SK-N-SH (cell line): ENCODE data around the gene TBC1D5. TPM values are rescaled to one million over a fixed set of nuclear protein-coding genes. Genes with fewer than 3 reads are reported as not detected.

Source experiments
- CTCF ChIA-PET: fragments of 300-600, 350-600 bp; formaldehyde crosslinking; extraction: SDS; loops from one replicate; lab custom pipeline; 2021; lab: Yijun Ruan, JAX
- POLR2A ChIA-PET: fragments of 350-600 bp; sonication (Branson Sonifier 250); formaldehyde crosslinking; extraction: SDS; loops from one replicate; lab custom pipeline; 2020; ENCODE audit warnings: antibody characterized with exemption, inconsistent platforms; lab: Yijun Ruan, JAX
- DNase-seq: peaks from one replicate; pipeline ENCODE4 v3.0.0; 2012
- H2AFZ ChIP-seq: fragments of 200-600 bp; sonication (generic); 2 replicates; pipeline ENCODE4 v1.8.1; 2016; ENCODE audit warnings: antibody characterized with exemption, mild to moderate bottlenecking, low read depth
- H3F3A ChIP-seq: fragments of 200-600 bp; sonication (generic); replicated peaks from 2 replicates; pipeline ENCODE3; 2016; ENCODE audit warnings: antibody characterized with exemption, mild to moderate bottlenecking; ENCODE audit not compliant: insufficient read depth
- H3K27ac ChIP-seq, 2 experiments: fragments of 200-500 bp in 1 of 2; fragments of 200-600 bp in 1 of 2; sonication (Bioruptor generic) in 1 of 2; sonication (generic), shearing (Covaris generic) in 1 of 2; 2 replicates each; pipeline versions ENCODE4 v1.5.1 to v1.6.1; 2014 to 2016; ENCODE audit warnings: low read depth in 2 of 2, inconsistent platforms in 1 of 2, low read length in 1 of 2, mild to moderate bottlenecking in 1 of 2, mixed read lengths in 1 of 2
- H3K27me3 ChIP-seq: fragments of 200-600 bp; sonication (generic), shearing (Covaris generic); 2 replicates; pipeline ENCODE4 v1.6.1; 2016; ENCODE audit warnings: mixed run types; ENCODE audit not compliant: insufficient read depth
- H3K36me3 ChIP-seq, 2 experiments: fragments of 200-500 bp in 1 of 2; fragments of 200-600 bp in 1 of 2; sonication (Bioruptor generic) in 1 of 2; sonication (generic) in 1 of 2; replicated peaks in 1 of 2; 2 replicates each; pipeline versions ENCODE3 to v1.5.1; 2014 to 2016; ENCODE audit warnings: low read length in 1 of 2, mild to moderate bottlenecking in 1 of 2; ENCODE audit not compliant: insufficient read depth in 2 of 2, control insufficient read depth in 1 of 2
- H3K4me1 ChIP-seq, 2 experiments: fragments of 200-500 bp in 1 of 2; fragments of 200-600 bp in 1 of 2; sonication (Bioruptor generic) in 1 of 2; sonication (generic), shearing (Covaris generic) in 1 of 2; 2 replicates each; pipeline versions ENCODE4 v1.5.1 to v1.6.1; 2014 to 2016; ENCODE audit warnings: low read depth in 1 of 2, low read length in 1 of 2, mixed run types in 1 of 2; ENCODE audit not compliant: insufficient read depth in 2 of 2, control insufficient read depth in 1 of 2
- H3K4me2 ChIP-seq: fragments of 200-600 bp; sonication (generic), shearing (Covaris generic); 2 replicates; pipeline ENCODE4 v1.6.1; 2017; ENCODE audit warnings: mixed run types
- H3K4me3 ChIP-seq, 2 experiments: fragments of 200-500 bp in 1 of 2; fragments of 200-600 bp in 1 of 2; sonication (Bioruptor generic) in 1 of 2; sonication (generic), shearing (Covaris generic) in 1 of 2; 2 replicates each; pipeline versions ENCODE4 v1.5.1 to v1.8.1; 2014 to 2016; ENCODE audit warnings: low read depth in 2 of 2, inconsistent platforms in 1 of 2, low read length in 1 of 2, mild to moderate bottlenecking in 1 of 2, mixed read lengths in 1 of 2, moderate library complexity in 1 of 2
- H3K79me2 ChIP-seq: fragments of 200-600 bp; sonication (generic); 2 replicates; pipeline ENCODE4 v1.8.1; 2017; ENCODE audit warnings: mild to moderate bottlenecking; ENCODE audit not compliant: insufficient read depth
- H3K9ac ChIP-seq: fragments of 200-600 bp; sonication (generic); 2 replicates; pipeline ENCODE4 v1.6.1; 2017; ENCODE audit warnings: mixed run types
- H3K9me2 ChIP-seq: fragments of 200-600 bp; sonication (generic); 2 replicates; pipeline ENCODE4 v1.6.1; 2017; ENCODE audit warnings: mixed run types
- H3K9me3 ChIP-seq: fragments of 200-600 bp; sonication (generic); 2 replicates; pipeline ENCODE4 v1.6.1; 2017; ENCODE audit warnings: mixed run types, mild to moderate bottlenecking, moderate library complexity
- H4K20me1 ChIP-seq: fragments of 200-600 bp; sonication (generic); 2 replicates; pipeline ENCODE4 v1.6.1; 2017; ENCODE audit warnings: mild to moderate bottlenecking, mixed run types; ENCODE audit not compliant: insufficient read depth
- CHD2 ChIP-seq: fragments of 150-350 bp; IDR thresholded peaks from 2 replicates; pipeline ENCODE4 v1.6.1; 2018; ENCODE audit warnings: low read length; ENCODE audit not compliant: partially characterized antibody
- FOSL2 ChIP-seq: IDR thresholded peaks from 2 replicates; pipeline ENCODE4 v1.4.0; 2012; ENCODE audit warnings: low read depth, mild to moderate bottlenecking, moderate library complexity, borderline replicate concordance
- FOXM1 ChIP-seq: IDR thresholded peaks from 2 replicates; pipeline ENCODE4 v1.4.0; 2012; ENCODE audit warnings: low read depth, mild to moderate bottlenecking
- GATA2 ChIP-seq: sonication (generic); formaldehyde crosslinking; IDR thresholded peaks from 2 replicates; pipeline ENCODE4 v1.5.0; 2020; ENCODE audit warnings: mild to moderate bottlenecking, missing genetic modification reagents
- IRF3 ChIP-seq: fragments of 150-350 bp; IDR thresholded peaks from 2 replicates; pipeline ENCODE4 v1.6.1; 2016; ENCODE audit warnings: mild to moderate bottlenecking, low read depth, low read length
- NFIC ChIP-seq: IDR thresholded peaks from 2 replicates; pipeline ENCODE4 v1.4.0; 2012; ENCODE audit warnings: borderline replicate concordance
- PBX3 ChIP-seq: IDR thresholded peaks from 2 replicates; pipeline ENCODE4; 2012
- RCOR1 ChIP-seq: fragments of 150-350 bp; IDR thresholded peaks from 2 replicates; pipeline ENCODE4 v1.6.1; 2017; ENCODE audit warnings: antibody characterized with exemption, low read length
- REST ChIP-seq: IDR thresholded peaks from 2 replicates; pipeline ENCODE4 v1.6.1; 2012; ENCODE audit warnings: mild to moderate bottlenecking, low read depth, low read length, moderate library complexity
- SIN3A ChIP-seq: IDR thresholded peaks from 2 replicates; pipeline ENCODE4 v1.6.1; 2012; ENCODE audit warnings: low read depth, mild to moderate bottlenecking, low read length, moderate library complexity, borderline replicate concordance
- SMC3 ChIP-seq: IDR thresholded peaks from 2 replicates; pipeline ENCODE4 v1.6.1; 2012; ENCODE audit warnings: low read depth, low read length, improper control_type of control experiment
- TAF1 ChIP-seq: IDR thresholded peaks from 2 replicates; pipeline ENCODE4 v1.6.1; 2012; ENCODE audit warnings: low read depth, mild to moderate bottlenecking, low read length, moderate library complexity, borderline replicate concordance
- TCF12 ChIP-seq: IDR thresholded peaks from 2 replicates; pipeline ENCODE4 v1.4.0; 2012
- TEAD4 ChIP-seq: IDR thresholded peaks from 2 replicates; pipeline ENCODE4 v1.4.0; 2012; ENCODE audit warnings: mild to moderate bottlenecking, borderline replicate concordance; ENCODE audit not compliant: insufficient read depth
- USF2 ChIP-seq: fragments of 150-350 bp; IDR thresholded peaks from 2 replicates; pipeline ENCODE4 v1.6.1; 2017; ENCODE audit warnings: antibody characterized with exemption, low read length, low read depth, borderline replicate concordance
- YY1 ChIP-seq: IDR thresholded peaks from 2 replicates; pipeline ENCODE4 v1.4.0; 2012; ENCODE audit warnings: low read depth, mild to moderate bottlenecking
- WGBS: methylation state at CpG from one replicate; pipeline ENCODE4 v1.1.6; 2017; ENCODE audit warnings: low lambda C conversion rate; 5-methylcytosine and 5-hydroxymethylcytosine counted together
- polyA plus RNA-seq, 3 experiments: library from polyadenylated mRNA; depleted of rRNA; stranded (reverse); fragments of >200 nt; gene quantifications; 2 replicates each; pipeline ENCODE4 v1.2.3, GENCODE V29; 2012

The TBC1D5 gene
- polyA plus RNA-seq, 1 of the 3 experiments (the other 2 are of a cell fraction) = 19.5 TPM

- Histone ChIP-seq H3K27me3 (no peaks in the 10 kb centered on the region), H3K27ac (no peak overlapping the region), H4K20me1 (no peaks in the 10 kb centered on the region), H3K9ac (no peak overlapping the region), H3F3A (no peaks in the 10 kb centered on the region), H3K9me2 (no peaks in the 10 kb centered on the region), H2AFZ (no peak overlapping the region), H3K36me3 (no peaks in the 10 kb centered on the region), H3K9me3 (no peaks in the 10 kb centered on the region), H3K4me1 (no peaks in the 10 kb centered on the region), H3K79me2 (no peaks in the 10 kb centered on the region), H3K4me2 (no peak overlapping the region), H3K4me3 (no peak overlapping the region)
- ChIA-PET POLR2A (no interaction called here), CTCF (no interaction called here)
- TF ChIP-seq TEAD4 = no peak
- no peak for TF ChIP-seq SMC3
- no peak for TF ChIP-seq FOSL2
- TF ChIP-seq SIN3A = no peak
- TF ChIP-seq REST = no peak
- TF ChIP-seq CHD2 = no peak
- no peak for TF ChIP-seq PBX3
- no peak for TF ChIP-seq RCOR1
- TF ChIP-seq GATA2 = no peak
- no peak for TF ChIP-seq IRF3
- no peak for TF ChIP-seq TAF1
- TF ChIP-seq YY1 = no peak
- TF ChIP-seq TCF12 = no peak
- TF ChIP-seq NFIC = no peak
- no peak for TF ChIP-seq FOXM1
- TF ChIP-seq USF2 = no peak
- 28% methylated on average over 3 of the region's 3 CpGs for WGBS
- no peak for DNase-seq
These were observed 611.5 kb downstream of the TBC1D5 start for GRCh38 chr3:17130956-17131355.
